ENCODE measurements around the gene CYP27B1.
A peak's percentile ranks its signal among the peaks of the same experiment; 100 is the strongest.
"Not testable (repeated sequence)": the region's sequence is repeated elsewhere in the genome, so short reads cannot be mapped to it uniquely, and the experiment has no call there.

CYP27B1 gene

GRCh38 chr12:57722716-57723629 is 43.9 kb downstream of the CYP27B1 start:
- ATAC-seq (replicated peaks; ENCODE audit: extremely low read depth, poor library complexity, severe bottlenecking) (no peak), DNase-seq (ENCODE audit: low spot score in 2 of 2) (no peak)
- Mint-ChIP-seq H3K27ac (ENCODE audit: low read depth) (no peak overlapping the region), H3K27me3 (no peaks in the 10 kb centered on the region), H3K36me3 (ENCODE audit: insufficient read depth) (peaks cover 39% of the 10 kb centered on the region), H3K4me1 (peaks cover 34% of the 10 kb centered on the region), H3K9me3 (no peaks in the 10 kb centered on the region), H3K4me3 (no peak overlapping the region)

GRCh38 chr12:57721846-57722608 is 44.9 kb downstream of the CYP27B1 start:
- H3K4me1 Mint-ChIP-seq: peaks cover 31% of the 10 kb centered on the region
- peaks cover 39% of the 10 kb centered on the region for H3K36me3 Mint-ChIP-seq (ENCODE audit: insufficient read depth)
- not testable (repeated sequence) for ATAC-seq (replicated peaks; ENCODE audit: extremely low read depth, poor library complexity, severe bottlenecking); H3K27me3 Mint-ChIP-seq; DNase-seq (ENCODE audit: low spot score in 2 of 2); H3K4me3 Mint-ChIP-seq; H3K9me3 Mint-ChIP-seq; H3K27ac Mint-ChIP-seq (ENCODE audit: low read depth)

GRCh38 chr12:57720606-57721595 is 46.0 kb downstream of the CYP27B1 start:
- H3K27ac Mint-ChIP-seq (ENCODE audit: low read depth): no peak overlapping the region
- H3K27me3 Mint-ChIP-seq: no peaks in the 10 kb centered on the region

GRCh38 chr12:57719777-57720605 is 46.9 kb downstream of the CYP27B1 start:
- Mint-ChIP-seq H3K36me3 (ENCODE audit: insufficient read depth) (peaks cover 38% of the 10 kb centered on the region), H3K9me3 (no peaks in the 10 kb centered on the region), H3K27me3 (no peaks in the 10 kb centered on the region), H3K4me1 (peaks cover 28% of the 10 kb centered on the region), H3K4me3 (no peak overlapping the region), H3K27ac (ENCODE audit: low read depth) (peak overlapping the region; percentile 23)
- DNase-seq (ENCODE audit: low spot score in 2 of 2) (no peak), ATAC-seq (replicated peaks; ENCODE audit: extremely low read depth, poor library complexity, severe bottlenecking) (no peak)

More at GRCh38 chr12:57720606-57721595, 46.0 kb downstream of the CYP27B1 start:
- no peaks in the 10 kb centered on the region for H3K9me3 Mint-ChIP-seq
- ATAC-seq (replicated peaks; ENCODE audit: extremely low read depth, poor library complexity, severe bottlenecking): no peak
- peaks cover 41% of the 10 kb centered on the region for H3K36me3 Mint-ChIP-seq (ENCODE audit: insufficient read depth)
- no peak for DNase-seq (ENCODE audit: low spot score in 2 of 2)
- peaks cover 31% of the 10 kb centered on the region for H3K4me1 Mint-ChIP-seq
- no peak overlapping the region for H3K4me3 Mint-ChIP-seq

GRCh38 chr12:57718641-57719528 is 48.0 kb downstream of the CYP27B1 start:
- ATAC-seq (replicated peaks; ENCODE audit: extremely low read depth, poor library complexity, severe bottlenecking) (no peak), DNase-seq (ENCODE audit: low spot score in 2 of 2) (no peak)
- H3K9me3 Mint-ChIP-seq: no peaks in the 10 kb centered on the region
- H3K4me1 Mint-ChIP-seq: peaks cover 19% of the 10 kb centered on the region
- H3K4me3 Mint-ChIP-seq: no peak overlapping the region
- peak overlapping the region; percentile 23 for H3K27ac Mint-ChIP-seq (ENCODE audit: low read depth)
- no peaks in the 10 kb centered on the region for H3K27me3 Mint-ChIP-seq
- H3K36me3 Mint-ChIP-seq (ENCODE audit: insufficient read depth): peaks cover 38% of the 10 kb centered on the region

GRCh38 chr12:57717846-57718640 is 48.8 kb downstream of the CYP27B1 start:
- H3K9me3 Mint-ChIP-seq: no peaks in the 10 kb centered on the region
- no peaks in the 10 kb centered on the region for H3K27me3 Mint-ChIP-seq
- H3K4me1 Mint-ChIP-seq: peaks cover 11% of the 10 kb centered on the region
- peaks cover 40% of the 10 kb centered on the region for H3K36me3 Mint-ChIP-seq (ENCODE audit: insufficient read depth)
- ATAC-seq (replicated peaks; ENCODE audit: extremely low read depth, poor library complexity, severe bottlenecking) (no peak), DNase-seq (ENCODE audit: low spot score in 2 of 2) (no peak)
- no peak overlapping the region for H3K4me3 Mint-ChIP-seq
- peak overlapping the region; percentile 58 for H3K27ac Mint-ChIP-seq (ENCODE audit: low read depth)

- Mint-ChIP-seq H3K27ac (ENCODE audit: low read depth) (no peak overlapping the region), H3K4me1 (peaks cover 8% of the 10 kb centered on the region), H3K36me3 (ENCODE audit: insufficient read depth) (peaks cover 40% of the 10 kb centered on the region), H3K9me3 (no peaks in the 10 kb centered on the region), H3K4me3 (no peak overlapping the region), H3K27me3 (no peaks in the 10 kb centered on the region)
- no peak for ATAC-seq (replicated peaks; ENCODE audit: extremely low read depth, poor library complexity, severe bottlenecking)
- no peak for DNase-seq (ENCODE audit: low spot score in 2 of 2)
These were observed 49.7 kb downstream of the CYP27B1 start for GRCh38 chr12:57717131-57717530.

GRCh38 chr12:57716305-57716704 is 50.6 kb downstream of the CYP27B1 start:
- no peak for ATAC-seq (replicated peaks; ENCODE audit: extremely low read depth, poor library complexity, severe bottlenecking)
- H3K4me1 Mint-ChIP-seq: no peaks in the 10 kb centered on the region
- no peaks in the 10 kb centered on the region for H3K27me3 Mint-ChIP-seq
- no peak overlapping the region for H3K27ac Mint-ChIP-seq (ENCODE audit: low read depth)
- H3K9me3 Mint-ChIP-seq: no peaks in the 10 kb centered on the region
- no peak for DNase-seq (ENCODE audit: low spot score in 2 of 2)
- peaks cover 38% of the 10 kb centered on the region for H3K36me3 Mint-ChIP-seq (ENCODE audit: insufficient read depth)
- H3K4me3 Mint-ChIP-seq: no peak overlapping the region

GRCh38 chr12:57715786-57716185 is 51.1 kb downstream of the CYP27B1 start:
- Mint-ChIP-seq H3K4me1 (no peaks in the 10 kb centered on the region), H3K4me3 (no peak overlapping the region), H3K27me3 (no peaks in the 10 kb centered on the region), H3K36me3 (ENCODE audit: insufficient read depth) (peaks cover 38% of the 10 kb centered on the region), H3K27ac (ENCODE audit: low read depth) (no peak overlapping the region), H3K9me3 (no peaks in the 10 kb centered on the region)
- ATAC-seq (replicated peaks; ENCODE audit: extremely low read depth, poor library complexity, severe bottlenecking) (no peak), DNase-seq (ENCODE audit: low spot score in 2 of 2) (no peak)

GRCh38 chr12:57715036-57715748 is 51.7 kb downstream of the CYP27B1 start:
- not testable (repeated sequence) for DNase-seq (ENCODE audit: low spot score in 2 of 2); H3K27me3 Mint-ChIP-seq; H3K27ac Mint-ChIP-seq (ENCODE audit: low read depth); H3K4me1 Mint-ChIP-seq; H3K4me3 Mint-ChIP-seq; H3K9me3 Mint-ChIP-seq; ATAC-seq (replicated peaks; ENCODE audit: extremely low read depth, poor library complexity, severe bottlenecking)
- peaks cover 36% of the 10 kb centered on the region for H3K36me3 Mint-ChIP-seq (ENCODE audit: insufficient read depth)

All from central memory CD8-positive, alpha-beta T cell (primary cell).